Progenitor cell of endocrine pancreas (in vitro differentiated cells): ENCODE measurements around the gene NHERF1. TPM values are rescaled to one million over a fixed set of nuclear protein-coding genes. Genes with fewer than 3 reads are reported as not detected.

Experiments
- DNase-seq: peaks from one replicate; pipeline ENCODE4 v3.0.0; 2021; ENCODE audit warnings: low spot score; ENCODE audit not compliant: unreplicated experiment
- H3K27ac Mint-ChIP-seq: 2 replicates; pipeline ENCODE4 v1.8.0; 2021; ENCODE audit warnings: mild to moderate bottlenecking, moderate library complexity, mixed read lengths
- H3K27me3 Mint-ChIP-seq: 2 replicates; pipeline ENCODE4 v1.8.0; 2021; ENCODE audit warnings: mixed read lengths
- H3K36me3 Mint-ChIP-seq: 2 replicates; pipeline ENCODE4 v1.8.0; 2022; ENCODE audit warnings: mixed read lengths; ENCODE audit not compliant: insufficient read depth
- H3K4me1 Mint-ChIP-seq: 2 replicates; pipeline ENCODE4 v1.8.0; 2021; ENCODE audit warnings: low read depth, mixed read lengths
- H3K4me3 Mint-ChIP-seq: 2 replicates; pipeline ENCODE4 v1.8.0; 2021; ENCODE audit warnings: low read depth, mild to moderate bottlenecking, moderate library complexity, mixed read lengths
- H3K9me3 Mint-ChIP-seq: 2 replicates; pipeline ENCODE4 v1.8.0; 2021; ENCODE audit warnings: low read depth, mixed read lengths
- total RNA-seq: library from RNA; stranded (reverse); gene quantifications from 2 replicates; pipeline ENCODE4 v1.2.1, GENCODE V29; 2021
- TF ChIP-seq, protein P1 (sequence below): fragments of 200-600 bp; sonication (generic); IDR thresholded peaks from one replicate; pipeline ENCODE4 v1.5.0; 2021; ENCODE audit warnings: antibody characterized with exemption, mild to moderate bottlenecking; ENCODE audit not compliant: unreplicated experiment

Gene NHERF1
- total RNA-seq, 1 donor from 2014 or later = 143 TPM

DNA sequence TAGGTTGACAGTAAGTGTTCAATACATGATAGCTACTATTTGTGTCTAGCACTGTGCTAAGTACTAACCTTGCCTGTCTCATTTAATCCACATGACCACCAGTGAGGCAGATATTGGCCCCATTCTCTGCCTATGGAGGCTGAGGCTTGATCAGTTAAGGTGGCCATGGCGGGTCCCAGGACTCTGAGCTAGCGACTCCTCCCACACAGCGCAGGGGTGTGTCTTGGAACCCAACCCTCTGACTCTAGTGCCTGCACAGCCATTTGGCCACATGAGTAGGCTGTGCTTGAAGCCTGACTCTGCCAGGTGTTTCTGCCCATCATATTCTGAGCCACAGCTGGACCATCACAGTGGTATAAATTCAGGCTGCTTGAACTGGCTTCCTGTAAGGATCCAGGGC, 6.4 kb downstream of the NHERF1 start:
- TF ChIP-seq, protein P1, sequence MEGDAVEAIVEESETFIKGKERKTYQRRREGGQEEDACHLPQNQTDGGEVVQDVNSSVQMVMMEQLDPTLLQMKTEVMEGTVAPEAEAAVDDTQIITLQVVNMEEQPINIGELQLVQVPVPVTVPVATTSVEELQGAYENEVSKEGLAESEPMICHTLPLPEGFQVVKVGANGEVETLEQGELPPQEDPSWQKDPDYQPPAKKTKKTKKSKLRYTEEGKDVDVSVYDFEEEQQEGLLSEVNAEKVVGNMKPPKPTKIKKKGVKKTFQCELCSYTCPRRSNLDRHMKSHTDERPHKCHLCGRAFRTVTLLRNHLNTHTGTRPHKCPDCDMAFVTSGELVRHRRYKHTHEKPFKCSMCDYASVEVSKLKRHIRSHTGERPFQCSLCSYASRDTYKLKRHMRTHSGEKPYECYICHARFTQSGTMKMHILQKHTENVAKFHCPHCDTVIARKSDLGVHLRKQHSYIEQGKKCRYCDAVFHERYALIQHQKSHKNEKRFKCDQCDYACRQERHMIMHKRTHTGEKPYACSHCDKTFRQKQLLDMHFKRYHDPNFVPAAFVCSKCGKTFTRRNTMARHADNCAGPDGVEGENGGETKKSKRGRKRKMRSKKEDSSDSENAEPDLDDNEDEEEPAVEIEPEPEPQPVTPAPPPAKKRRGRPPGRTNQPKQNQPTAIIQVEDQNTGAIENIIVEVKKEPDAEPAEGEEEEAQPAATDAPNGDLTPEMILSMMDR = no peak
- no peak for DNase-seq
- peaks cover 63% of the 10 kb centered on the region for H3K4me1 Mint-ChIP-seq
- H3K36me3 Mint-ChIP-seq = peaks cover 7% of the 10 kb centered on the region
- no peaks in the 10 kb centered on the region for H3K27me3 Mint-ChIP-seq
- H3K9me3 Mint-ChIP-seq = no peaks in the 10 kb centered on the region
- no peak overlapping the region for H3K27ac Mint-ChIP-seq
- H3K4me3 Mint-ChIP-seq = no peak overlapping the region

DNA sequence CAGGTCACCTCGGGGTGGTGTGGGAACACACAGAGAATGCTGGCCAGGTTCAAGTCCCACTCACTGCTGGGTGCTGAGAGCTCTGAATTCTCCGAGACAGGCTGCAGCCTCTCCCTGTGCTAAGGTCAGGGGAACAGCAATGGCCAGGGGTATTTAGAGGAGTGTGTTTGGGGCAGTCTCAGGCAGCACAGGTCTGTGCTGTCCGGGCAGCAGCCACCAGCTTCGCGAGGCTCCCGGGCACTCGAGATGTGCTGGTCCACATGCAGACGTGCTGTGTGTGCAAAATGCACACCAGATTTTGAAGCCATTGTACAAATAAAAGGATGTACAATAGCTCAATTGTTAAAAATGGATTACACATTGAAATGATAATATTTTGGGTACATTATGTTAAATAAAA, 7.1 kb downstream of the NHERF1 start:
- H3K4me1 Mint-ChIP-seq = peaks cover 64% of the 10 kb centered on the region
- no peak overlapping the region for H3K27ac Mint-ChIP-seq
- H3K27me3 Mint-ChIP-seq = no peaks in the 10 kb centered on the region

DNA sequence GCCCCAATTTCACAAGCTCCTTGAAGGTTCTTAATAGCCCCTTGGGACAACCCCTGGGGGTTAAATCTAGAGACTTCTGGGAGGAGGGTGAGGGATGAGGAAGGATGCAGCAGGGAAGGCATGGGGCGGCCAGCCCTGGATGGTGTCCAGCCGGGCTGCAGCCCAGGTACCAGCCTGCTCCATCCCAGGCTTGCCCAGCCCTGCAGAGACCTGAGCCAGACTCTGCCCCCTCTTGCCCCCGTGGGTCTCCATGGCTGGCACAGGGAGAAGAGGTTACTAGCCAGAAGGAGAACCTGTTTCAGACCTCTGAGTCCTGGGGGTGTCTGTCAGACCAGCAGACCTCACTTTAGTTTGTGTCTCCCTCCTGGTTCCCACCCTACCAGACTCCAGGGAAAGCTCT, 8.5 kb downstream of the NHERF1 start:
- H3K36me3 Mint-ChIP-seq = peaks cover 7% of the 10 kb centered on the region
- H3K4me1 Mint-ChIP-seq = peaks cover 64% of the 10 kb centered on the region
- H3K9me3 Mint-ChIP-seq = no peaks in the 10 kb centered on the region
- no peak overlapping the region for H3K27ac Mint-ChIP-seq
- H3K4me3 Mint-ChIP-seq = no peak overlapping the region
- no peaks in the 10 kb centered on the region for H3K27me3 Mint-ChIP-seq
- TF ChIP-seq, protein P1 = no peak
- no peak for DNase-seq

More for the DNA sequence above, 7.1 kb downstream of the NHERF1 start:
- TF ChIP-seq, protein P1 = no peak
- peaks cover 7% of the 10 kb centered on the region for H3K36me3 Mint-ChIP-seq
- H3K9me3 Mint-ChIP-seq = no peaks in the 10 kb centered on the region
- no peak overlapping the region for H3K4me3 Mint-ChIP-seq
- no peak for DNase-seq

DNA sequence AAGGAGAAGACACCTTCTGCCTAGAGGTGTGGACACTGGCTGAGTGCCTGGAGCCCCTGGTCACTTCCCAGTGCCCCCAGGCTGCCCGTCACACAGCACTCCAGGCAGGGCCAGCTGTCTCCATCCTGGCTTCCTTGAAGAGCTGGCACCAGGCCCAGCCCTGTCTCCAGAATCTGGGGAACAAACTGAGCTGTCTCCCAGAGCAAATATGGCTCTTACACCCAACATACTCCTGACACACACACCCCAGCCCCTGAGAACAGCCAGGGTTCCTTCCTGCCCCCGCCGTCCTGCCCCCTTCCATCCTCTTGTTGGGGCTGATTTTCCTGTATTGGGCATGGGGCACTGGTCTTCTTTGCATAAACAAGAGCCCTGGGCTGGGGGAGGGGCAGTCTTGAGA, 9.1 kb downstream of the NHERF1 start:
- Mint-ChIP-seq H3K4me3 (no peak overlapping the region), H3K27me3 (no peaks in the 10 kb centered on the region), H3K4me1 (peaks cover 62% of the 10 kb centered on the region), H3K27ac (peak overlapping the region; percentile 77), H3K36me3 (peaks cover 4% of the 10 kb centered on the region), H3K9me3 (no peaks in the 10 kb centered on the region)
- TF ChIP-seq, protein P1 = no peak
- no peak for DNase-seq

DNA sequence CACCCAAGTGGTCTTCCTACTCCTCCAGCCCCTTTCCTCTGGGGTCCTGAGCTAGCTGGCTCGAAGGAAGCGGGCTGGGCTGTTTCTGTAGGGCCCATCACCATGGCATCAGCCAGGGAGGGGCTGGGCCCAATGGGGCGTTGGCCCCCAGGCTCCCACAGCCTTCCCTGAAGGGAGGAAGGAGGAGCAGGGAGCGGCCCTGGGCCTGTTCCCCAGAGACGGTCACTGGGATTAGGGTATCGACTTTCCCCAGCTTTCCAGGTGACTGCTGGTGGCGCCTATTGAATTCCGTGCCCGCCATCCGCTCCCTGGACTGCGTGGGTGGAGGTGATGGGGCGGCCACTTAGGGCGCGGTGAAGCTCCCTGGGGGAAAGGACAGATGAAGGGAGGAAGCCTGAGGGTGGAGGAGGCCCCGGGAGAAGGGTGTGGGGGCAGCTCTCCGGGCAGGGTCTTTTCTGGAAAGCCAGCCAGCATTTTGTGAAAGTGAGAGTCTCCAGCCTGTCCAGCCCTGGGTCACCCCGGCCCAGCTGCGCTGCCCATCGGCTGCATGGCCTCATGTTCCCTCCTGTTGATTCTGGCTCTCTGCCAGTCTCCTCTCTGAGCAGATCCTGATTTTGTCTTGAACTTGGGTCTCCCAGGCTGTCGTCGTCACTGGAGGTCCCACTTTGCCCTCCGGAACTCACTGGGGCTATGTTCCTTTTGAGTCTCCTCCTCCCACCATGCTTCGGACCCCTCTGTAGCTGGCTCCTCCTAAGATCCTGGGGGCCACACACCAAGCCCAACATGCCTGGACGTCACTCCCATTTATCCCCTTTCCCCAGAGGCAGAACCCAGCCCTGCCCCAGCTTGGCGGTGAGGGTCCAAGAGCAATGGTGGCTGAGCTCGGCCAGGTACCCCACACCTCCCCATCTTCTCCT, 9.8 kb downstream of the NHERF1 start:
- H3K4me3 Mint-ChIP-seq = no peak overlapping the region
- DNase-seq = no peak

More for the DNA sequence above, 9.8 kb downstream of the NHERF1 start:
- TF ChIP-seq, protein P1 = no peak
- Mint-ChIP-seq H3K4me1 (peaks cover 62% of the 10 kb centered on the region), H3K36me3 (no peaks in the 10 kb centered on the region), H3K27ac (peak overlapping the region; percentile 90), H3K9me3 (no peaks in the 10 kb centered on the region), H3K27me3 (no peaks in the 10 kb centered on the region)
